Stimulated activated naive CD4-positive, alpha-beta T cell treated with Interleukin-2 at 50 U/mL for 16 hours (primary cell): ENCODE data around the gene TAF13.
"Not testable (repeated sequence)": the region's sequence is repeated elsewhere in the genome, so short reads cannot be mapped to it uniquely, and the experiment has no call there.

Source experiments
- DNase-seq: peaks from one replicate; lab custom pipeline; 2025; lab: John Stamatoyannopoulos, UW

TAF13 gene

DNA sequence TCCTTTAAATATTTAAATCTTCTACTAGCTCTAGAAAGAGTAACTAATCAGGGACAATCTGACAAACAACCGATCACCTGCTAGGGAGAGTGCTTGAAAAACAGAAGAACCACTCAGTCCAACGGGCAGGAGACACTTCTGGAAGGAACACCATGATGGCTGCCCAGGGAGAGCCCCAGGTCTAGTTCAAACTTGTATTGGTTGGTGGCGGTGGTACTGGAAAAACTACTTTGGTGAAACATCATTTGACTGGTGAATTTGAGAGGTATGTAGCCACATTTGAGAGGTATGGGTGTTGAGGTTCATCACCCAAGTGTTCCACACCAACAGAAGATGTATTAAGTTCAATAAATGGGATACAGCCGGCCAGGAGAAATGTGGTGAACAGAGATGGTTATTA lies 29.1 kb downstream of the TAF13 start:
- DNase-seq, result no peak

DNA sequence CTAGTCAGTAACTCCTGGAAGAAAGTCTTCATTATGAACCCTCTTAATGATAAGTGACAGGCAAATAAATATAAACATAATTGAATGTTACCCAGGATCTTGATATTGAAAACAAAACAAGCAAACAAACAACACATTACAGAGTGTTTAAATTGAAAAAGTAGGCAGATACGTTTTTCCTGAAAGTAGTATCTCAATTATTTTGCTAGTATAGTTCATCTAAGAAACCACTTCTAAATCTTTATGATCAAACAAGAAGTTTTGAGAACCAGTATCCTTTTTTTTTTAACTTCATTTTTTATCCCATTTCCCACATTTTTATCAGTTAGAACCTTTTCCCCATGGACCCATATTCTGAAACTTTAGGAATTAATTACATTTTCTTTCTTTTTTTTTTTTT lies 30.2 kb downstream of the TAF13 start:
- no peak for DNase-seq

DNA sequence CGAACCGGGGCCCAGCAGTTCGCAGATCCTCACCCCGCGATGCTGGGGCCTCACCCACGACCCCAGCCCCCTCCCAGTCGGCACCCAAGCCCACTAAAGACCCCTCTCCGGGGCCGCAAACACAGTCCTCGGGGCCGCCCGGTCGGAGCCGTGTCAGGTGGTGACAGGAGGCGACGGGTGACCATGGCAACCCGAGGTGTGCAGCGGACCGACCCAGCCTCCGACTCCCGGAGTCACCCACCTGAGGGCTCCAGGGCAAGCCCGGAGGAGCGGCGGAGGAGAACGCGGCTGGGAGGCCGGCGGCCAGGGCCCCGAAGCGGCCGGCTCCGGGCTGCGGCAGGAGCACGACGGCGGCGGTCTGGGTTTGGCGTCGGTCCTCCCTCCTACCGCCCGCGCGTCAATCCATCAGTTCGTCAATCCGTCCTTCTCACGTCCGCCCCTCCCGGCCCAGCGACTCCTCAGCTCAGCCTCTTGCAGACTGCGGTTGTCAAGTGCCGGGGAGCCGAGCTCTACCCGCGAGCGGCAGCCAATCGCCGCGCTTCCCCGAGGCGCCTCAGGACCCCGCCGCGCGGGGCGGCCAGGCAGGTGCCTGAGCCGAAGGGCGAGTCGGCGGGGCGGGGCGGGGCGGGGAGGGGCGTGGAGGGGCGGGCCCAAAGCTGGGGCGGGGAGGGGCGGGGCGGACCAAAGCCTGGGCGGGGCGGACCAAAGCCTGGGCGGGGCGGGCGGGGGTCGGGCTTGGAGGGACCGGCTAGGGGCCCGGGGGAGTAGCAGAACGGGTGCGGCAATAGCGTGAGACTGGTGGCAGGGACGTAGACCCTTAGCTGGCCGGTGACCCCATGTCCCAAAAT lies 34.0 kb downstream of the TAF13 start, which contains the start of gene WDR47:
WDR47 (minus strand) TSS at position 482 of the 848 bp plus-strand sequence. CDS start 18,590 bp downstream, outside the sequence.
- DNase-seq, result peak; percentile 95

DNA sequence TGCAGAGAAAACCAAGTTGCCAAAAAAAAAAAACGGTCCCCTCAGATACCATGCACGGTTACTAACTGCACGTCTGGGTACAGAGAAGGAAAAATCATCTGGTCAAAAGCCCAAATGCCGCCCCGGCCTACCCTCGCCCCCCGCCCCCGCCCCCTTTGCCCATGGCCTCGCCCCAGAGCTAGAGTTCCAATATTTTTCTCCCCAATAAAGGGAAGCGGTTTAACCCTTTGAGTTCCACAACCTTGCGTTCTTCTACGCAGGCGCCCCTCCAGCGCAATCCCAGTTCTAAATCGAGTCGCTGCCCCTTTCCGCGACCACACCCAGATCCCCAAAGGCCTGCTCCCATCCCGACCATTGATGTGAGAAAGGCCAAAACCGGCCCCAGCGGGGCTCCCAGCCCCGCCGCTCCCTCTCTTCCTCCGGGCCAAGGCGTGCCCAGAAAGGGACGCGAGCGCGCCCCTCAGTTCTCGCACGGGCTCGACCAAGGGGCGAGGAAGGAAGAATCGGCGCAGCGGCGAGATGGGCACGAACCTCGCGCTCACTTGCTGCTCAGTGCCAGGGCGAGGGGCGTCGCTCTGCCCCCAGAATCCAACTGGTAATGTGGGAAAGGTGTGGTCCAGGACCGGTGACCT lies 34.7 kb downstream of the TAF13 start:
- peak; percentile 8 for DNase-seq

DNA sequence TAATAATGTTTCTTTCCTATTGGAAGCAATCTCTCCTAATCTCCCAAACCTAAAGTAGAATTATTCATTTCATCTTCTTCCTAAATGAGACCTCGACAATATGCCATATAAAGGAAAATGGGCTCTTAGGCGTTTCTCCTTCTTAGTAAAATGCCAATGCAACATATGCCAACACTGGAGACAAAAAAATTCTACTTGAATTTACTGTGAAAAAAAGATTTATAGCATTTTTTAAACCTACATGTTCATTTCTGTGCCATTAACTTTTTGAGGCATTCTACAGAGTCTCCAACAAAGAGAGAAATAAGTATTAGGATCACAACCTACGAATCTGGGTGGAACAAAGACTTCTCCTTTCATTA lies 35.2 kb downstream of the TAF13 start:
- DNase-seq, result no peak

DNA sequence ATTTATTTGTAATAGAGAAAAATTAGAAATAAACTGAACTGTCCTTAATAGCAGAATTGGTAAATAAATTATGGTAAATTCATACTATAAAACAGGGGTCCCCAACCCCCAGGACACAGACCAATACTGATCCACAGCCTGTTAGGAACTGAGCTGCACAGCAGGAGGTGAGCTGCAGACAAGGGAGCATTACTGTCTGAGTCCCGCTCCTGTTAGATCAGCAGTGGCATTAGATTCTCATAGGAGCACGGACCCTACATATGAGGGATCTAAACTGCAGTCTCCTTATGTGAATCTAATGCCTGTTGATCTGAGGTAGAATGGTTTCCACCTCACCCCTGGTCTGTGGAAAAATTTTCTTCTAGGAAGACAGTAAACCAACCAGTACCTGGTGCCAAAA lies 41.4 kb downstream of the TAF13 start:
- DNase-seq, result no peak

DNA sequence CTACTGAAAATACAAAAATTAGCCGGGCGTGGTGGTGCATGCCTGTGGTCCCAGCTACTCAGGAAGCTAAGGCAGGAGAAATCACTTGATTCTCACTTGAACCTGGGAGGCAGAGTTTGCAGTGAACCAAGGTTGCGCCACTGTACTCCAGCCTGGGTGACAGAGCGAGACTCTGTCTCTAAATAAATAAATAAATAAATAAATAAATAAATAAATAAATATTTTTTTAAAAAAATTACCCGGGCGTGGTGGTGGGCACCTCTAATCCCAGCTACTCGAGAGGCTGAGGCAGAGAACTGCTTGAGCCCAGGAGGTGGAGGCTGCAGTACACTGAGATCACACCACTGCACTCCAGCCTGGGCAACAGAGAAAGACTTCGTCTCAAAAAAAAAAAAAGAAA lies 46.3 kb downstream of the TAF13 start:
- not testable (repeated sequence) for DNase-seq

DNA sequence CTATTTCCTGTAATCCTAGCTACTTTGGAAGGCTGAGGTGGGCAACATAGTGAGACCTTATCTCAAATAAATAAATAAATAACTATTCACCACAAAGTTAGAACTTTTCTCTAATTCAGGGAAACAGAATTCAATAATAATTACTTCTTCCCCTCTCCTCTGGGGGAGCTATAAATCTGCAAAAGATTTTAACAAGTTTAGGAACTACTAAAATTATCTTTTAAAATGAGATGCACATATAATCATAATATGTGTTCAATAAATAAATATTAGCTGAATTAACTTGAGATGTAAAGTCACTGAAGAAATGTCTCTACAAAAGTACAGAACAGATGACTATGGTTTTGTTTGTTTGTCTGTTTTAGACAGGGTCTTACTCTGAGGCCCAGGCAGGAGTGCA lies 48.0 kb downstream of the TAF13 start:
- DNase-seq, result no peak

DNA sequence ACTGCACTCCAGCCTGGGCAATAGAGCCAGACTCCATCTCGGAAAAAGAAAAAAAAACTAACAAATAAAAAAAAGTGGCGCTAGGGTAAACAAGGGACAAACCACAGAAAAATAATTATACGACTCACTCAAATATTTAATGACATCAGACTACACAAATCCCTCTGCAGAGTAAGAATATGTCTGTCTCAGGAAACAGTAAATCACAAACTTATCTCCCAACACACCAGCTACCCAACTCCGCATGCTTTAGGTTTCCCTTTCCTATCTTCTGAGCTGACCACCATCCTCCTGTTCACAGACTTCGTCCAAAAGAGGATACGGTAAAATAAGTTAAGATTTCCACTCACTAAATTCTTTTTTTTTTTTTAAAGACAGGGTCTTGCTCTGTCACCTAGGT lies 50.1 kb downstream of the TAF13 start:
- no peak for DNase-seq

DNA sequence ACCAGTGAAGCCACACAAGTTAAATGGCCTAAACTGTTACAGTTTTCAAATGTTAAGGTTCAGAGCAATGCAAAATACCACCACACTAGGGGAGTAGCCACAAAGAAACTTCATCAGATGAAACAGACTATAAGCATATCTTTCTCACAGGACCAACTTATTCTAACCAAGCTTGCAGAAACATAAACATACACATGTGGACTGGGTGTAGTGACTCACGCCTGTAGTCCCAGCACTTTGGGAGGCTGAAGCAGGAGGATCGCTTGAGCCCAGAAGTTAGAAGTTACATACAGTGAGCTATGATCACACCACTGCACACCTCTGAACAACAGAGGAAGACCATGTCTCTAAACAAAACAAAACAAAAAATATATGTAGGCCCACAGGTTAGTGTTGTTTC lies 51.2 kb downstream of the TAF13 start:
- DNase-seq, result no peak

DNA sequence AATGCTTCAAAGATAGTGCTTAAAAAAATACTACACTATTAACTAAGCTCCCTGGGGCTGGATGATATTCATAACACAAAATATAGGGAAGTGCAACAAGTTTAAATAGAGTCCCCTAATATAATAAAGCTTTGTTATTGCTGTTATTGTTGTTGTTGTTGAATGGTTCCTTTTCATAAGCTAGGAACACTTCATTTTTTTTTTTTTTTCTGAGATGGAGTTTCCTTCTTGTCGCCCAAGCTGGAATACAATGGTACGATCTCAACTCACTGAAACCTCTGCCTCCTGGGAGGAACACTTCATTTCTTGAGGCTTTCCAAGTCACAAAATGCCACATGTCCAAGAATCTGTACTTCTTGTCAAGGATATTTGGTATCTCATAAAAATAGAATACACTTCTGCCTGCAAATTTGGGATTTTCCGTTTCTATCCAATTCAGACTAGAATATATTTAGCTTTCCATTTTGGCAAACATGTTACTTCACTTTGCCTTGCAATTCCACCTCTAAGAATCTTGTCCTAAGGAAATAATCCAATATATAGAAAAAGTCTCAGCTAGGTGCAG lies 55.0 kb downstream of the TAF13 start:
- DNase-seq, result no peak

DNA sequence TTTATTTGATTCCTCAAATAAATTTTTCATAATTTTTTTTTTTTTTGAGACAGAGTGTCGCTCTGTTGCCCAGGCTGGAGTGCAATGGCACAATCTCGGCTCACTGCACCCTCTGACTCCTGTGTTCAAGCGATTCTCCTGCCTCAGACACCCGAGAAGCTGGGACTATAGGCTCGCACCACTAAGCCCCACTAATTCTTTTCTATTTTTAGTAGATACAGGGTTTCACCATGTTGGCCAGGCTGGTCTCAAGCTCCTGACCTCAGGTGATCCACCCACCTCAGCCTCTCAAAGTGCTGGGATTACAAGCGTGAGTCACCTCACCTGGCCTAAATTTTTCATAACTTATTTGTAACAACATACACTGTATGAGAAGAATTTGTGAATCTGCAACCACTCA lies 58.1 kb downstream of the TAF13 start:
- not testable (repeated sequence) for DNase-seq

DNA sequence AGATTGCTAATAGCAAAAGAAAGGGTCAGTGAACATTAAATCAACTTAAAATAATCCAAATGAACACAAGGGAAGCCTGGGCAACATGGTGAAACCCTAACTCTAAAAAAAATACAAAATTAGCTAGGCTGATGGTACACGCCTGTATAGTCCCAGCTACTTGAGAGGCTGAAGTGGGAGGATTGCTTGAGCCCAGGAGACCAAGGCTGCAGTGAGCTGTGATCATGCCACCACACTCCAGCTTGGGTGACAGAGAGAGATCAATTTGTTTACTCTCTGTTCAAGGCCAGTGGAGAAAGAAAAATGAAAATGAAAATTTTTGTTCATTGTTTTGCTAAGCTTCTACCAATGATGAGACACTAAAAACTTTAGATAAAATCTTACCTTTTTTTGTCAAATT lies 58.7 kb downstream of the TAF13 start:
- no peak for DNase-seq
